ENCODE measurements around the gene MINPP1.
"Not testable (repeated sequence)": the region's sequence is repeated elsewhere in the genome, so short reads cannot be mapped to it uniquely, and the experiment has no call there.

DNA sequence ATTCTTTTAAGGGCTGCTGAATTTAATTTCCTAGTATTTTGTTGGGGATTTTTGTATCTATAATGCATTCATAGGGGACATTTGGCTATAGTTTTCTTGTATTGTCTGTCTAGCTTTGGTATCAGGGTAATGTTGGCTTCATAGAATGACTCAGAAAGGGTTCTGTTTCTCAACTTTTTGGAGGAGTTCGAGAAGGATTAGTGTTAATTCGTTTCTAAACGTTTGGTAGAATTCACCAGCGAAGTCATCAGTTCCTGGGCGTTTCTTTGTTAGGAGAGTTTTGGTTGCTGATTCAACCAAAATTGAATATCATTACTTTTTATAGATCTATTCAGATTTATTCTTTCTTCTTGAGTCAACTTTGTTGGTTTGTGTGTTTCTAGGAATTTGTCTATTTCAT, 9.2 kb upstream of the MINPP1 start:
- TF ChIP-seq, protein P1, sequence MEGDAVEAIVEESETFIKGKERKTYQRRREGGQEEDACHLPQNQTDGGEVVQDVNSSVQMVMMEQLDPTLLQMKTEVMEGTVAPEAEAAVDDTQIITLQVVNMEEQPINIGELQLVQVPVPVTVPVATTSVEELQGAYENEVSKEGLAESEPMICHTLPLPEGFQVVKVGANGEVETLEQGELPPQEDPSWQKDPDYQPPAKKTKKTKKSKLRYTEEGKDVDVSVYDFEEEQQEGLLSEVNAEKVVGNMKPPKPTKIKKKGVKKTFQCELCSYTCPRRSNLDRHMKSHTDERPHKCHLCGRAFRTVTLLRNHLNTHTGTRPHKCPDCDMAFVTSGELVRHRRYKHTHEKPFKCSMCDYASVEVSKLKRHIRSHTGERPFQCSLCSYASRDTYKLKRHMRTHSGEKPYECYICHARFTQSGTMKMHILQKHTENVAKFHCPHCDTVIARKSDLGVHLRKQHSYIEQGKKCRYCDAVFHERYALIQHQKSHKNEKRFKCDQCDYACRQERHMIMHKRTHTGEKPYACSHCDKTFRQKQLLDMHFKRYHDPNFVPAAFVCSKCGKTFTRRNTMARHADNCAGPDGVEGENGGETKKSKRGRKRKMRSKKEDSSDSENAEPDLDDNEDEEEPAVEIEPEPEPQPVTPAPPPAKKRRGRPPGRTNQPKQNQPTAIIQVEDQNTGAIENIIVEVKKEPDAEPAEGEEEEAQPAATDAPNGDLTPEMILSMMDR (conservative IDR thresholded peaks at IDR 0.05; ENCODE audit: low read depth, low read length) = not testable (repeated sequence)
- not testable (repeated sequence) for TF ChIP-seq EZH2 (IDR thresholded peaks at IDR 0.05; ENCODE audit: borderline replicate concordance, low read depth, low read length, poor library complexity, severe bottlenecking)
